CD14-positive monocyte (primary cell): ENCODE measurements around the gene HSF4. TPM values are rescaled to one million over a fixed set of nuclear protein-coding genes. Genes with fewer than 3 reads are reported as not detected.

Experiments
- DNase-seq, 3 donors: peaks; one replicate each; pipeline ENCODE4 v3.0.0-alpha.2; 2011 to 2022
- H2AFZ ChIP-seq: 2 replicates; pipeline ENCODE4 v1.6.0; 2012; ENCODE audit warnings: mild to moderate bottlenecking, low read depth, low read length, inconsistent platforms; ENCODE audit not compliant: insufficient read depth, poor library complexity, severe bottlenecking
- H3K27ac ChIP-seq, 2 donors: 1 replicate in 1 of 2; 2 replicates in 1 of 2; pipeline ENCODE4 v1.5.1; 2012 to 2013; ENCODE audit warnings: low read length in 2 of 2, control low read depth in 1 of 2, inconsistent platforms in 1 of 2, low read depth in 1 of 2, mild to moderate bottlenecking in 1 of 2
- H3K27me3 ChIP-seq, 2 donors: one replicate each; pipeline versions ENCODE4 v1.6.0 to v1.6.1; 2011 to 2013; ENCODE audit warnings: low read length in 2 of 2; ENCODE audit not compliant: control insufficient read depth in 2 of 2, insufficient read depth in 2 of 2
- H3K36me3 ChIP-seq, 2 donors: replicated peaks in 1 of 2; 1 replicate in 1 of 2; 2 replicates in 1 of 2; pipeline versions ENCODE4 v1.5.1 to v1.6.1; 2012 to 2013; ENCODE audit warnings: low read length in 2 of 2, control low read depth in 1 of 2, inconsistent platforms in 1 of 2, mild to moderate bottlenecking in 1 of 2; ENCODE audit not compliant: insufficient read depth in 2 of 2, control insufficient read depth in 1 of 2
- H3K4me1 ChIP-seq, 2 donors: 1 replicate in 1 of 2; 2 replicates in 1 of 2; pipeline versions ENCODE4 v1.5.1 to v1.6.1; 2012 to 2013; ENCODE audit warnings: low read length in 2 of 2, control low read depth in 1 of 2, inconsistent platforms in 1 of 2, mild to moderate bottlenecking in 1 of 2, moderate library complexity in 1 of 2; ENCODE audit not compliant: insufficient read depth in 2 of 2, control insufficient read depth in 1 of 2
- H3K4me2 ChIP-seq: replicated peaks from 2 replicates; pipeline ENCODE3; 2012; ENCODE audit warnings: low read length, moderate library complexity, mild to moderate bottlenecking; ENCODE audit not compliant: poor library complexity, severe bottlenecking; ENCODE audit errors: extremely low read depth
- H3K4me3 ChIP-seq, 3 experiments: fragments of 200-600 bp in 1 of 3; sonication (generic) in 1 of 3; replicated peaks in 1 of 3; 1 replicate in 2 of 3; 2 replicates in 1 of 3; pipeline ENCODE4 v1.5.1; 2011 to 2013; ENCODE audit warnings: low read length in 3 of 3, mild to moderate bottlenecking in 3 of 3, control low read depth in 2 of 3, low read depth in 2 of 3, inconsistent platforms in 1 of 3, moderate library complexity in 1 of 3
- H3K79me2 ChIP-seq: 2 replicates; pipeline ENCODE4 v1.6.0; 2012; ENCODE audit warnings: mild to moderate bottlenecking, control low read depth, inconsistent platforms, low read length, moderate library complexity; ENCODE audit not compliant: insufficient read depth
- H3K9ac ChIP-seq: 2 replicates; pipeline ENCODE4 v1.6.0; 2017; ENCODE audit warnings: low read length, mild to moderate bottlenecking; ENCODE audit not compliant: insufficient read depth, poor library complexity, severe bottlenecking
- H3K9me3 ChIP-seq, 2 donors: replicated peaks in 1 of 2; 1 replicate in 1 of 2; 2 replicates in 1 of 2; pipeline versions ENCODE4 v1.5.1 to v1.6.1; 2012 to 2013; ENCODE audit warnings: low read length in 2 of 2, control low read depth in 1 of 2; ENCODE audit not compliant: control insufficient read depth in 1 of 2, insufficient read depth in 1 of 2
- H4K20me1 ChIP-seq: 2 replicates; pipeline ENCODE4 v1.6.0; 2012; ENCODE audit warnings: mild to moderate bottlenecking, low read length, control low read depth, moderate library complexity; ENCODE audit not compliant: insufficient read depth
- H3K27ac Mint-ChIP-seq, 7 donors: one replicate each; pipeline ENCODE4 v1.8.0; 2020; ENCODE audit warnings: mild to moderate bottlenecking in 7 of 7, mixed read lengths in 7 of 7, moderate library complexity in 6 of 7, inconsistent platforms in 2 of 7
- H3K27me3 Mint-ChIP-seq, 3 donors: one replicate each; pipeline ENCODE4 v1.8.0; 2021 to 2022; ENCODE audit warnings: low read depth in 3 of 3, mild to moderate bottlenecking in 3 of 3, mixed read lengths in 3 of 3, moderate library complexity in 3 of 3, inconsistent platforms in 1 of 3
- H3K36me3 Mint-ChIP-seq, 2 donors: one replicate each; pipeline ENCODE4 v1.8.0; 2020; ENCODE audit warnings: mixed read lengths in 2 of 2, inconsistent platforms in 1 of 2, mild to moderate bottlenecking in 1 of 2
- H3K4me1 Mint-ChIP-seq: one replicate; pipeline ENCODE4 v1.8.0; 2020; ENCODE audit warnings: mild to moderate bottlenecking, mixed read lengths
- H3K4me3 Mint-ChIP-seq, 2 donors: one replicate each; pipeline ENCODE4 v1.8.0; 2020; ENCODE audit warnings: mild to moderate bottlenecking in 2 of 2, mixed read lengths in 2 of 2, moderate library complexity in 1 of 2
- H3K9me3 Mint-ChIP-seq, 7 donors: one replicate each; pipeline ENCODE4 v1.8.0; 2020 to 2022; ENCODE audit warnings: mixed read lengths in 7 of 7, mild to moderate bottlenecking in 6 of 7, moderate library complexity in 6 of 7, inconsistent platforms in 2 of 7
- CTCF ChIP-seq: fragments of 200-600 bp; IDR thresholded peaks from one replicate; pipeline ENCODE4 v1.8.0; 2022; ENCODE audit warnings: antibody characterized with exemption, mild to moderate bottlenecking
- WGBS: methylation state at CpG from one replicate; pipeline ENCODE4 v1.1.5; 2013; ENCODE audit warnings: missing lambda C conversion rate; ENCODE audit not compliant: insufficient coverage; 5-methylcytosine and 5-hydroxymethylcytosine counted together
- intact Hi-C, 2 donors: fragments of 100-400 bp; cut with micrococcal nuclease; formaldehyde crosslinking; loops; one replicate each; pipeline versions ENCODE4 v1.15.0 to v1.15.1; 2023
- polyA plus RNA-seq, 3 donors: library from polyadenylated mRNA; depleted of rRNA in 1 of 3; unstranded in 2 of 3; stranded (reverse) in 1 of 3; fragments of 300-500 nt in 2 of 3; fragments of >200 nt in 1 of 3; fragmentation: Illumina TruSeq in 2 of 3; gene quantifications; 1 replicate in 2 of 3; 2 replicates in 1 of 3; pipeline ENCODE4 v1.2.3, GENCODE V29; 2012 to 2021

The HSF4 gene
- polyA plus RNA-seq, 3 donors = 53.4 TPM; not detected in 2

GRCh38 chr16:67163999-67164558 lies 466 bp upstream of the HSF4 start:
- H3K27ac ChIP-seq = no peak overlapping the region

More at GRCh38 chr16:67163999-67164558, 466 bp upstream of the HSF4 start:
- Histone ChIP-seq H3K79me2 (no peaks in the 10 kb centered on the region), H3K9me3 (peaks cover 0 to 37% of the 10 kb centered on the region in 2 donors), H3K4me3 (peak overlapping the region in 1 of 3 experiments; percentile 61), H4K20me1 (peaks cover 55% of the 10 kb centered on the region), H2AFZ (no peak overlapping the region), H3K4me2 (peak overlapping the region; percentile 67), H3K9ac (no peak overlapping the region), H3K27me3 (peaks cover 49 to 74% of the 10 kb centered on the region in 2 donors), H3K36me3 (no peaks in the 10 kb centered on the region), H3K4me1 (peaks cover 58 to 65% of the 10 kb centered on the region in 2 donors)
- peaks cover 40% of the 10 kb centered on the region for H3K4me1 Mint-ChIP-seq
- H3K9me3 Mint-ChIP-seq = peaks cover 0 to 31% (median 16%) of the 10 kb centered on the region in 7 donors
- TF ChIP-seq CTCF = no peak
- peak overlapping the region; percentile 20 to 92 for H3K4me3 Mint-ChIP-seq
- H3K27me3 Mint-ChIP-seq = peaks cover 71 to 83% (median 76%) of the 10 kb centered on the region in 3 donors
- WGBS = under 1% methylated on average over 28 of the region's 34 CpGs
- peaks cover 12 to 18% of the 10 kb centered on the region in 2 donors for H3K36me3 Mint-ChIP-seq
- intact Hi-C loops = no loop called here
- DNase-seq = no peak
- no peak overlapping the region for H3K27ac Mint-ChIP-seq
